Type B pancreatic cell (in vitro differentiated cells): ENCODE results near the gene CDC123. TPM values are rescaled to one million over a fixed set of nuclear protein-coding genes. Genes with fewer than 3 reads are reported as not detected.

Experiments
- DNase-seq: peaks from one replicate; pipeline ENCODE4 v3.0.0; 2021; ENCODE audit warnings: mixed read lengths; ENCODE audit not compliant: unreplicated experiment; ENCODE audit errors: extremely low spot score
- H3K27ac Mint-ChIP-seq: 2 replicates; pipeline ENCODE4 v1.8.0; 2021; ENCODE audit warnings: mild to moderate bottlenecking, mixed read lengths
- H3K27me3 Mint-ChIP-seq: 2 replicates; pipeline ENCODE4 v1.8.0; 2021; ENCODE audit warnings: mixed read lengths
- H3K36me3 Mint-ChIP-seq: 2 replicates; pipeline ENCODE4 v1.8.0; 2021; ENCODE audit warnings: mixed read lengths
- H3K4me1 Mint-ChIP-seq: one replicate; pipeline ENCODE4 v1.8.0; 2021; ENCODE audit warnings: mixed read lengths; ENCODE audit not compliant: unreplicated experiment
- H3K4me3 Mint-ChIP-seq: 2 replicates; pipeline ENCODE4 v1.8.0; 2021; ENCODE audit warnings: mild to moderate bottlenecking, mixed read lengths
- H3K9me3 Mint-ChIP-seq: 2 replicates; pipeline ENCODE4 v1.8.0; 2021; ENCODE audit warnings: mixed read lengths
- total RNA-seq: library from RNA; stranded (reverse); gene quantifications from 2 replicates; pipeline ENCODE4 v1.2.1, GENCODE V29; 2021; ENCODE audit warnings: low replicate concordance
- TF ChIP-seq, protein P1 (sequence below): fragments of 200-600 bp; sonication (generic); conservative IDR thresholded peaks from 2 replicates; pipeline ENCODE4 v1.5.0; 2021; ENCODE audit warnings: antibody characterized with exemption, mild to moderate bottlenecking

Gene CDC123
- total RNA-seq, 1 donor from 2014 or later: 81.5 TPM

DNA sequence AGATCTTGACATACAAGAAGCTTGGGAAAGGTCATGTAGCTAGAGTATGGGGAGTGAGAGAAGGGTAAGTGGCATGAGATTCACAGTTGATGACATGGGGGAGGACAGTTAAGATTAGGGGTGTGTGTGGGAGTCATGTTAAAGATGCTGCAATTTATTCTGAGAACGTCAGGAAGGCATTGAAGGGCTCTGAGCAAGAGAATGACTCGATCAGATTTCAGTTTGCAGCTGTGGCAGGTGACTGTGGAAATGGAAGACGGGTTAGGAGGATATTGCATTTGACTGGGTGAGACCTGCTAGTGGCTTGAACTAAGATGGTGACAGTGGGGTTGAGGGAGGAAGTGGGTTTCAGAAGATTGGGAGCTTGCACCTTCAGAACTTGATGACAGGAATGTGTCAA, 5.6 kb downstream of the CDC123 start:
- TF ChIP-seq, protein P1, sequence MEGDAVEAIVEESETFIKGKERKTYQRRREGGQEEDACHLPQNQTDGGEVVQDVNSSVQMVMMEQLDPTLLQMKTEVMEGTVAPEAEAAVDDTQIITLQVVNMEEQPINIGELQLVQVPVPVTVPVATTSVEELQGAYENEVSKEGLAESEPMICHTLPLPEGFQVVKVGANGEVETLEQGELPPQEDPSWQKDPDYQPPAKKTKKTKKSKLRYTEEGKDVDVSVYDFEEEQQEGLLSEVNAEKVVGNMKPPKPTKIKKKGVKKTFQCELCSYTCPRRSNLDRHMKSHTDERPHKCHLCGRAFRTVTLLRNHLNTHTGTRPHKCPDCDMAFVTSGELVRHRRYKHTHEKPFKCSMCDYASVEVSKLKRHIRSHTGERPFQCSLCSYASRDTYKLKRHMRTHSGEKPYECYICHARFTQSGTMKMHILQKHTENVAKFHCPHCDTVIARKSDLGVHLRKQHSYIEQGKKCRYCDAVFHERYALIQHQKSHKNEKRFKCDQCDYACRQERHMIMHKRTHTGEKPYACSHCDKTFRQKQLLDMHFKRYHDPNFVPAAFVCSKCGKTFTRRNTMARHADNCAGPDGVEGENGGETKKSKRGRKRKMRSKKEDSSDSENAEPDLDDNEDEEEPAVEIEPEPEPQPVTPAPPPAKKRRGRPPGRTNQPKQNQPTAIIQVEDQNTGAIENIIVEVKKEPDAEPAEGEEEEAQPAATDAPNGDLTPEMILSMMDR: no peak
- Mint-ChIP-seq H3K4me3 (no peak overlapping the region), H3K36me3 (peaks cover 36% of the 10 kb centered on the region), H3K4me1 (peaks cover 4% of the 10 kb centered on the region), H3K9me3 (no peaks in the 10 kb centered on the region), H3K27ac (no peak overlapping the region), H3K27me3 (no peaks in the 10 kb centered on the region)
- DNase-seq: no peak

- Mint-ChIP-seq H3K4me3 (no peak overlapping the region), H3K9me3 (no peaks in the 10 kb centered on the region), H3K27me3 (no peaks in the 10 kb centered on the region), H3K27ac (no peak overlapping the region), H3K36me3 (peaks cover 37% of the 10 kb centered on the region), H3K4me1 (no peaks in the 10 kb centered on the region)
- no peak for DNase-seq
- TF ChIP-seq, protein P1: no peak
These were observed 6.2 kb downstream of the CDC123 start for GRCh38 chr10:12202226-12202625.

- H3K27ac Mint-ChIP-seq: no peak overlapping the region
- H3K4me1 Mint-ChIP-seq: no peaks in the 10 kb centered on the region
- peaks cover 53% of the 10 kb centered on the region for H3K36me3 Mint-ChIP-seq
- H3K4me3 Mint-ChIP-seq: no peak overlapping the region
- TF ChIP-seq, protein P1: no peak
- H3K27me3 Mint-ChIP-seq: no peaks in the 10 kb centered on the region
- DNase-seq: no peak
- H3K9me3 Mint-ChIP-seq: no peaks in the 10 kb centered on the region
These were observed 9.1 kb downstream of the CDC123 start for GRCh38 chr10:12205082-12205481.

DNA sequence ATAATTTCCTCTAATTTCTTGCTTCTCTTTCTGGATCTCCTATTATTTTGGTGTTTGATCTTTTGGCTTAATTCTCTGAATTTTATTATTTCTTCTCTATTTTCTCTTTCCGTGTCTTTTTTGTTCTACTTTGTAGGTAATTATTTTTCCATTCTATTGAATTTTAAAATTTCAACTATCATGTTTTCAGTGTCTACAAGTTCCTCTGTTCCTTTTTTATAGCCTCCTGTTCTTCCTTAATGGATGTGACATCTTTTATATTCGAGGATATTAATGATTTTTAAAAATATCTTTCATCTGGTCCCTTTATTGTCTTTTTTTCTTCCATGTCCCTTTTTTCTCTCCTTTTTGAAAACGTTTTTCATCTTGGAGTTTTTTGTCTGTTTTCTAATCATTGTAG, 11.1 kb downstream of the CDC123 start:
- TF ChIP-seq, protein P1: no peak
- no peak overlapping the region for H3K27ac Mint-ChIP-seq
- peaks cover 57% of the 10 kb centered on the region for H3K36me3 Mint-ChIP-seq
- no peaks in the 10 kb centered on the region for H3K9me3 Mint-ChIP-seq
- no peak overlapping the region for H3K4me3 Mint-ChIP-seq
- H3K27me3 Mint-ChIP-seq: no peaks in the 10 kb centered on the region
- no peaks in the 10 kb centered on the region for H3K4me1 Mint-ChIP-seq
- DNase-seq: no peak

- H3K4me1 Mint-ChIP-seq: no peaks in the 10 kb centered on the region
- H3K27ac Mint-ChIP-seq: no peak overlapping the region
- H3K36me3 Mint-ChIP-seq: peaks cover 58% of the 10 kb centered on the region
- H3K9me3 Mint-ChIP-seq: no peaks in the 10 kb centered on the region
- TF ChIP-seq, protein P1: no peak
- no peaks in the 10 kb centered on the region for H3K27me3 Mint-ChIP-seq
- no peak overlapping the region for H3K4me3 Mint-ChIP-seq
- no peak for DNase-seq
These were observed 12.5 kb downstream of the CDC123 start for GRCh38 chr10:12208460-12208859.

DNA sequence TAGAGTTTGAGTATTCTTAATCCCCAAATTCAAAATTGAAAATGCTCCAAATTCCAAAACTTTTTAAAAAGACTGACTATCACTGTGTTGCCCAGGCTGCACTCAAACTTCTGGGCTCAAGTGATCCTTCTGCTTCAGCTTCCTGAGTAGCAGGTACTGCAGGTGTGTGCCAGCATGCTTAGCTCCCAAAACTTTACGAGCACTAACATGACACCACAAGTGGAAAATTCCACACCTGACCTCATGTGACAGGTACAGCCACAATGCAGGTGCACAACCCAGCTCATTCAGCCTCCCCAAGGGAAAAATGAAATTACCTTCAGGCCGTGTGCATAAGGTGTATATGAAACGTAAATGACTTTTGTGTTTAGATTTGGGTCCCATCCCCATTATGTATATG, 16.5 kb downstream of the CDC123 start:
- Mint-ChIP-seq H3K27ac (no peak overlapping the region), H3K36me3 (peaks cover 44% of the 10 kb centered on the region), H3K9me3 (no peaks in the 10 kb centered on the region), H3K4me3 (no peak overlapping the region), H3K27me3 (no peaks in the 10 kb centered on the region), H3K4me1 (peaks cover 11% of the 10 kb centered on the region)
- TF ChIP-seq, protein P1: no peak
- DNase-seq: no peak
